ENCODE results near the gene NEUROG2.

GRCh38 chr4:112562254-112562879 is 46.4 kb upstream of the NEUROG2 start:
- TF ChIP-seq POLR2AphosphoS5 (IDR thresholded peaks at IDR 0.05; ENCODE audit: low read depth, low read length) (no peak), SUZ12 (IDR thresholded peaks at IDR 0.05; ENCODE audit: low read length) (no peak), CEBPB (IDR thresholded peaks at IDR 0.05; ENCODE audit: low read depth, low read length) (no peak), TCF12 (IDR thresholded peaks at IDR 0.05; ENCODE audit: low read depth, low read length) (no peak)

Data from H1 (cell line).